DOHH2 (cell line): Measurements from ENCODE around the gene PSMD9.

Experiments
- CTCF ChIP-seq: fragments of 200-600 bp; sonication (generic); IDR thresholded peaks from one replicate; pipeline ENCODE4 v1.5.1; 2014; ENCODE audit warnings: antibody characterized with exemption, mild to moderate bottlenecking, low read depth, low read length; ENCODE audit not compliant: poor library complexity, severe bottlenecking
- EZH2phosphoT487 ChIP-seq: fragments of 200-600 bp; sonication (generic); IDR thresholded peaks from 2 replicates; pipeline ENCODE4 v1.6.1; 2017; ENCODE audit warnings: borderline replicate concordance, mild to moderate bottlenecking, antibody characterized with exemption, low read length, moderate library complexity, mixed read lengths

DNA sequence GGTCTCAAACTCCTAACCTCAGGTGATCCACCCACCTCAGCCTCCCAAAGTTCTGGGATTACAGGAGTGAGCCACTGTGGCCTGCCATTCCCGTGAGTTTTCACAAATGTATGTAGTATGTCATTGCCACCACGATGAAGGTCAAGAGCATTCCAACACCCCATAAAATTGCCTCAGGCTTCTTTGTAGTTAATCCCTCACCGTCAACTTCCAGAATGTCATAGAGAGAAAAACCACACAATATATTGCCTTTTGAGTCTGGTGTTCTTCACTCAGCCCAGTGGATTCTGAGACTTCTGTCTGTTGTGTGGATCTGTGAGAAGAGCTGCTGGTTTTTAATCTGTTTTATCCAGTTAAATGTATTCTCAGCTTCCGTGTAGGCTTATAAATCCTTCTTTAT lies 17.2 kb downstream of the PSMD9 start:
- TF ChIP-seq CTCF (no peak), EZH2phosphoT487 (no peak)
